Sigmoid colon (tissue), 7 donors: ENCODE results near the gene GALNT6. TPM values are rescaled to one million over a fixed set of nuclear protein-coding genes. Genes with fewer than 3 reads are reported as not detected.

Experiments
- DNase-seq: peaks from one replicate; pipeline ENCODE4 v3.0.0-alpha.2; 2019
- H3K27ac ChIP-seq, 4 donors: fragments of 200-600 bp; sonication (generic); one replicate each; pipeline ENCODE4 v1.5.1; 2016 to 2019; ENCODE audit warnings: mild to moderate bottlenecking in 1 of 4
- H3K27me3 ChIP-seq, 3 donors: fragments of 200-600 bp; sonication (generic); one replicate each; pipeline ENCODE4 v1.5.1; 2019; ENCODE audit warnings: mild to moderate bottlenecking in 1 of 3
- H3K36me3 ChIP-seq, 4 donors: fragments of 200-600 bp; sonication (generic); one replicate each; pipeline ENCODE4 v1.5.1; 2016 to 2019
- H3K4me1 ChIP-seq, 4 donors: fragments of 200-600 bp; sonication (generic); one replicate each; pipeline ENCODE4 v1.5.1; 2017 to 2019
- H3K4me3 ChIP-seq, 4 donors: fragments of 200-600 bp; sonication (generic); one replicate each; pipeline ENCODE4 v1.5.1; 2017 to 2019; ENCODE audit warnings: mild to moderate bottlenecking in 2 of 4, moderate library complexity in 1 of 4
- H3K9me3 ChIP-seq, 4 donors: fragments of 200-600 bp in 3 of 4; sonication (generic) in 3 of 4; one replicate each; pipeline versions ENCODE4 v1.5.1 to v1.6.1; 2013 to 2019
- CTCF ChIP-seq, 4 experiments: fragments of 450-650 bp in 3 of 4; fragments of 200-600 bp in 1 of 4; IDR thresholded peaks; one replicate each; pipeline ENCODE4 v1.5.1; 2016 to 2019; ENCODE audit warnings: antibody characterized with exemption in 4 of 4, mild to moderate bottlenecking in 3 of 4, moderate library complexity in 2 of 4
- EP300 ChIP-seq, 4 donors: sonication (generic); formaldehyde crosslinking; IDR thresholded peaks; one replicate each; pipeline ENCODE4 v1.6.1; 2017; ENCODE audit warnings: antibody characterized with exemption in 4 of 4
- POLR2A ChIP-seq, 2 donors: fragments of 450-650 bp; IDR thresholded peaks; one replicate each; pipeline ENCODE4 v1.6.1; 2016; ENCODE audit warnings: antibody characterized with exemption in 2 of 2, mild to moderate bottlenecking in 2 of 2, moderate library complexity in 2 of 2
- POLR2AphosphoS5 ChIP-seq, 4 donors: sonication (generic); formaldehyde crosslinking; IDR thresholded peaks; one replicate each; pipeline ENCODE4 v1.6.1; 2017; ENCODE audit warnings: antibody characterized with exemption in 4 of 4
- WGBS, 2 donors: extraction: QIAGEN DNeasy Blood & Tissue Kit; methylation state at CpG; one replicate each; pipeline ENCODE4 v1.1.7; 2013; 5-methylcytosine and 5-hydroxymethylcytosine counted together
- intact Hi-C: fragments of 100-400 bp; cut with DNase I; formaldehyde crosslinking; loops from one replicate; pipeline ENCODE4 v1.15.1; 2023
- polyA plus RNA-seq, 3 donors: library from polyadenylated mRNA; stranded (reverse); fragments of 200-250 nt; gene quantifications; one replicate each; pipeline ENCODE4 v1.2.3, GENCODE V29; 2013
- total RNA-seq, 4 donors: library from RNA; depleted of rRNA; stranded (reverse); fragments of >200 nt; gene quantifications; one replicate each; pipeline ENCODE4 v1.1.0, GENCODE V29; 2016
- donor health status: healthy with polysubstance abuse.
- donor health status: Bipolar disorder and iron deficiency.
- donor health status: healthy.

GALNT6 gene
- total and polyA plus RNA-seq, 7 donors, result 1.6 to 10.6 (median 6.6) TPM

- DNase-seq, result no peak
- intact Hi-C loops, result no loop called here
- Histone ChIP-seq H3K27ac (no peak overlapping the region), H3K9me3 (no peaks in the 10 kb centered on the region), H3K4me3 (no peak overlapping the region), H3K4me1 (peaks cover 0 to 11% (median 6%) of the 10 kb centered on the region in 4 donors), H3K27me3 (no peaks in the 10 kb centered on the region), H3K36me3 (no peaks in the 10 kb centered on the region)
- no peak for TF ChIP-seq POLR2A (IDR thresholded peaks at IDR 0.05)
- TF ChIP-seq POLR2AphosphoS5 (IDR thresholded peaks at IDR 0.05), result no peak
- TF ChIP-seq EP300 (IDR thresholded peaks at IDR 0.05), result no peak
- TF ChIP-seq CTCF (IDR thresholded peaks at IDR 0.05), result no peak
- 51 to 69% methylated on average over 6 of the region's 6 CpGs for WGBS, 2 donors
These were observed 7.8 kb downstream of the GALNT6 start for GRCh38 chr12:51383269-51383905.

- Histone ChIP-seq H3K36me3 (no peaks in the 10 kb centered on the region), H3K4me1 (peaks cover 0 to 11% (median 6%) of the 10 kb centered on the region in 4 donors), H3K27ac (no peak overlapping the region), H3K27me3 (no peaks in the 10 kb centered on the region), H3K4me3 (no peak overlapping the region), H3K9me3 (no peaks in the 10 kb centered on the region)
- DNase-seq, result no peak
- no peak for TF ChIP-seq POLR2A (IDR thresholded peaks at IDR 0.05)
- no peak for TF ChIP-seq CTCF (IDR thresholded peaks at IDR 0.05)
- no peak for TF ChIP-seq EP300 (IDR thresholded peaks at IDR 0.05)
- TF ChIP-seq POLR2AphosphoS5 (IDR thresholded peaks at IDR 0.05), result no peak
- WGBS, 2 donors, result 75 to 95% methylated on average over 7 of the region's 7 CpGs
- intact Hi-C loops, result no loop called here
These were observed 9.0 kb downstream of the GALNT6 start for GRCh38 chr12:51382173-51382572.

GRCh38 chr12:51381226-51382079 is 9.8 kb downstream of the GALNT6 start:
- Histone ChIP-seq H3K27ac (no peak overlapping the region), H3K27me3 (no peaks in the 10 kb centered on the region), H3K9me3 (no peaks in the 10 kb centered on the region), H3K36me3 (no peaks in the 10 kb centered on the region), H3K4me1 (peaks cover 0 to 11% (median 6%) of the 10 kb centered on the region in 4 donors), H3K4me3 (no peak overlapping the region)
- WGBS, 2 donors, result 63 to 66% methylated on average over 5 of the region's 5 CpGs
- DNase-seq, result no peak
- intact Hi-C loops, result no loop called here
- TF ChIP-seq EP300 (IDR thresholded peaks at IDR 0.05) (no peak), CTCF (IDR thresholded peaks at IDR 0.05) (no peak), POLR2AphosphoS5 (IDR thresholded peaks at IDR 0.05) (no peak), POLR2A (IDR thresholded peaks at IDR 0.05) (no peak)

GRCh38 chr12:51379571-51379970 is 11.6 kb downstream of the GALNT6 start:
- Histone ChIP-seq H3K27ac (no peak overlapping the region), H3K4me1 (peaks cover 0 to 11% (median 6%) of the 10 kb centered on the region in 4 donors), H3K27me3 (no peaks in the 10 kb centered on the region), H3K4me3 (no peak overlapping the region), H3K9me3 (no peaks in the 10 kb centered on the region), H3K36me3 (no peaks in the 10 kb centered on the region)
- 96% methylated on average over 11 of the region's 11 CpGs for WGBS, 2 donors
- intact Hi-C loops, result no loop called here
- TF ChIP-seq POLR2A (IDR thresholded peaks at IDR 0.05) (no peak), CTCF (IDR thresholded peaks at IDR 0.05) (no peak), POLR2AphosphoS5 (IDR thresholded peaks at IDR 0.05) (no peak), EP300 (IDR thresholded peaks at IDR 0.05) (no peak)
- no peak for DNase-seq
